HL-60 (cell line): ENCODE data around the gene NUCB1.

Experiments used
- TF ChIP-seq, protein P1 (sequence below): IDR thresholded peaks from one replicate; pipeline ENCODE4 v1.5.1; 2011; ENCODE audit warnings: low read length, control low read depth, inconsistent platforms; ENCODE audit not compliant: insufficient read depth
- TF ChIP-seq, protein P2 (sequence below): IDR thresholded peaks from 2 replicates; pipeline ENCODE4 v1.6.1; 2012; ENCODE audit warnings: low read depth; ENCODE audit not compliant: insufficient replicate concordance

DNA sequence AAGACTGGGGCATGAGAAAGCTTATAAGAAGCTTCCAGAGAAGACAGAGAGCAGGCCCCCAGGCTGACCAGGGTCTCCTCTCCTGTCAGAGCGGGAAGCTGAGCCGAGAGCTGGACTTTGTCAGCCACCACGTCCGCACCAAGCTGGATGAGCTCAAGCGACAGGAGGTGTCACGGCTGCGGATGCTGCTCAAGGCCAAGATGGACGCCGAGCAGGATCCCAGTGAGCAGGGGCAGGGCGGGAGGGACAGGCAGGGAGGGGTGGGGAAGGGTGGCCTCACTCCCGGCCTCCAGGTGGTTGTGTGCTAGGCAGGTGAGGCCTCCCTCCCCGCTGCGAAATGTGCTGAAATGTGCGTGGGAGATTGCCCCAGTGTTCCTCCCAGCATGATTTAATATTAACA is 5.6 kb downstream of the NUCB1 start:
- TF ChIP-seq, protein P1, sequence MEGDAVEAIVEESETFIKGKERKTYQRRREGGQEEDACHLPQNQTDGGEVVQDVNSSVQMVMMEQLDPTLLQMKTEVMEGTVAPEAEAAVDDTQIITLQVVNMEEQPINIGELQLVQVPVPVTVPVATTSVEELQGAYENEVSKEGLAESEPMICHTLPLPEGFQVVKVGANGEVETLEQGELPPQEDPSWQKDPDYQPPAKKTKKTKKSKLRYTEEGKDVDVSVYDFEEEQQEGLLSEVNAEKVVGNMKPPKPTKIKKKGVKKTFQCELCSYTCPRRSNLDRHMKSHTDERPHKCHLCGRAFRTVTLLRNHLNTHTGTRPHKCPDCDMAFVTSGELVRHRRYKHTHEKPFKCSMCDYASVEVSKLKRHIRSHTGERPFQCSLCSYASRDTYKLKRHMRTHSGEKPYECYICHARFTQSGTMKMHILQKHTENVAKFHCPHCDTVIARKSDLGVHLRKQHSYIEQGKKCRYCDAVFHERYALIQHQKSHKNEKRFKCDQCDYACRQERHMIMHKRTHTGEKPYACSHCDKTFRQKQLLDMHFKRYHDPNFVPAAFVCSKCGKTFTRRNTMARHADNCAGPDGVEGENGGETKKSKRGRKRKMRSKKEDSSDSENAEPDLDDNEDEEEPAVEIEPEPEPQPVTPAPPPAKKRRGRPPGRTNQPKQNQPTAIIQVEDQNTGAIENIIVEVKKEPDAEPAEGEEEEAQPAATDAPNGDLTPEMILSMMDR, result no peak
- TF ChIP-seq, protein P2, sequence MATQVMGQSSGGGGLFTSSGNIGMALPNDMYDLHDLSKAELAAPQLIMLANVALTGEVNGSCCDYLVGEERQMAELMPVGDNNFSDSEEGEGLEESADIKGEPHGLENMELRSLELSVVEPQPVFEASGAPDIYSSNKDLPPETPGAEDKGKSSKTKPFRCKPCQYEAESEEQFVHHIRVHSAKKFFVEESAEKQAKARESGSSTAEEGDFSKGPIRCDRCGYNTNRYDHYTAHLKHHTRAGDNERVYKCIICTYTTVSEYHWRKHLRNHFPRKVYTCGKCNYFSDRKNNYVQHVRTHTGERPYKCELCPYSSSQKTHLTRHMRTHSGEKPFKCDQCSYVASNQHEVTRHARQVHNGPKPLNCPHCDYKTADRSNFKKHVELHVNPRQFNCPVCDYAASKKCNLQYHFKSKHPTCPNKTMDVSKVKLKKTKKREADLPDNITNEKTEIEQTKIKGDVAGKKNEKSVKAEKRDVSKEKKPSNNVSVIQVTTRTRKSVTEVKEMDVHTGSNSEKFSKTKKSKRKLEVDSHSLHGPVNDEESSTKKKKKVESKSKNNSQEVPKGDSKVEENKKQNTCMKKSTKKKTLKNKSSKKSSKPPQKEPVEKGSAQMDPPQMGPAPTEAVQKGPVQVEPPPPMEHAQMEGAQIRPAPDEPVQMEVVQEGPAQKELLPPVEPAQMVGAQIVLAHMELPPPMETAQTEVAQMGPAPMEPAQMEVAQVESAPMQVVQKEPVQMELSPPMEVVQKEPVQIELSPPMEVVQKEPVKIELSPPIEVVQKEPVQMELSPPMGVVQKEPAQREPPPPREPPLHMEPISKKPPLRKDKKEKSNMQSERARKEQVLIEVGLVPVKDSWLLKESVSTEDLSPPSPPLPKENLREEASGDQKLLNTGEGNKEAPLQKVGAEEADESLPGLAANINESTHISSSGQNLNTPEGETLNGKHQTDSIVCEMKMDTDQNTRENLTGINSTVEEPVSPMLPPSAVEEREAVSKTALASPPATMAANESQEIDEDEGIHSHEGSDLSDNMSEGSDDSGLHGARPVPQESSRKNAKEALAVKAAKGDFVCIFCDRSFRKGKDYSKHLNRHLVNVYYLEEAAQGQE, result no peak
